ENCODE measurements around the gene OR6V1. TPM values are rescaled to one million over a fixed set of nuclear protein-coding genes. Genes with fewer than 3 reads are reported as not detected.

Gene OR6V1
- total RNA-seq, 1 experiment from 2014 or later: not detected

GRCh38 chr7:143047326-143047725, 4.8 kb upstream of the OR6V1 start:
- Mint-ChIP-seq H3K9me3 (ENCODE audit: low read depth, unreplicated experiment) (no peaks in the 10 kb centered on the region), H3K36me3 (ENCODE audit: insufficient read depth, unreplicated experiment) (no peaks in the 10 kb centered on the region), H3K4me1 (ENCODE audit: low read depth, unreplicated experiment) (peaks cover 10% of the 10 kb centered on the region), H3K4me3 (ENCODE audit: low read depth, unreplicated experiment) (no peak overlapping the region), H3K27ac (ENCODE audit: unreplicated experiment) (no peak overlapping the region), H3K27me3 (ENCODE audit: unreplicated experiment) (peaks cover 46% of the 10 kb centered on the region)
- no TSS peak for BruUV-seq (replicated peaks)
- CTCF ChIA-PET: no interaction called here
- intact Hi-C loops (cut with micrococcal nuclease; ENCODE audit: unreplicated experiment): no loop called here
- no peak for TF ChIP-seq CTCF (IDR thresholded peaks at IDR 0.05; ENCODE audit: unreplicated experiment)
- no peak for DNase-seq

GRCh38 chr7:143048827-143049226, 3.3 kb upstream of the OR6V1 start:
- no peak overlapping the region for H3K4me3 Mint-ChIP-seq (ENCODE audit: low read depth, unreplicated experiment)
- no peak overlapping the region for H3K27ac Mint-ChIP-seq (ENCODE audit: unreplicated experiment)
- BruUV-seq (replicated peaks): no TSS peak
- no peaks in the 10 kb centered on the region for H3K36me3 Mint-ChIP-seq (ENCODE audit: insufficient read depth, unreplicated experiment)
- TF ChIP-seq CTCF (IDR thresholded peaks at IDR 0.05; ENCODE audit: unreplicated experiment): no peak
- CTCF ChIA-PET: interaction anchor here (0.6 kb wide), 1 partner anchor 89 kb away, joined by 3 read pairs; no protein-coding TSS in a partner anchor
- H3K9me3 Mint-ChIP-seq (ENCODE audit: low read depth, unreplicated experiment): no peaks in the 10 kb centered on the region
- intact Hi-C loops (cut with micrococcal nuclease; ENCODE audit: unreplicated experiment): no loop called here
- peaks cover 48% of the 10 kb centered on the region for H3K27me3 Mint-ChIP-seq (ENCODE audit: unreplicated experiment)
- no peak for DNase-seq
- no peaks in the 10 kb centered on the region for H3K4me1 Mint-ChIP-seq (ENCODE audit: low read depth, unreplicated experiment)

GRCh38 chr7:143049362-143049761, 2.8 kb upstream of the OR6V1 start:
- no peaks in the 10 kb centered on the region for H3K9me3 Mint-ChIP-seq (ENCODE audit: low read depth, unreplicated experiment)
- no peak overlapping the region for H3K27ac Mint-ChIP-seq (ENCODE audit: unreplicated experiment)
- H3K36me3 Mint-ChIP-seq (ENCODE audit: insufficient read depth, unreplicated experiment): no peaks in the 10 kb centered on the region
- intact Hi-C loops (cut with micrococcal nuclease; ENCODE audit: unreplicated experiment): no loop called here
- no peak overlapping the region for H3K4me3 Mint-ChIP-seq (ENCODE audit: low read depth, unreplicated experiment)
- H3K4me1 Mint-ChIP-seq (ENCODE audit: low read depth, unreplicated experiment): no peaks in the 10 kb centered on the region
- BruUV-seq (replicated peaks): no TSS peak
- no peak for DNase-seq
- CTCF ChIA-PET: no interaction called here
- TF ChIP-seq CTCF (IDR thresholded peaks at IDR 0.05; ENCODE audit: unreplicated experiment): no peak
- peaks cover 48% of the 10 kb centered on the region for H3K27me3 Mint-ChIP-seq (ENCODE audit: unreplicated experiment)

GRCh38 chr7:143050931-143051330, 1.2 kb upstream of the OR6V1 start:
- Mint-ChIP-seq H3K9me3 (ENCODE audit: low read depth, unreplicated experiment) (no peaks in the 10 kb centered on the region), H3K27ac (ENCODE audit: unreplicated experiment) (no peak overlapping the region), H3K27me3 (ENCODE audit: unreplicated experiment) (peaks cover 45% of the 10 kb centered on the region), H3K36me3 (ENCODE audit: insufficient read depth, unreplicated experiment) (no peaks in the 10 kb centered on the region), H3K4me3 (ENCODE audit: low read depth, unreplicated experiment) (no peak overlapping the region), H3K4me1 (ENCODE audit: low read depth, unreplicated experiment) (no peaks in the 10 kb centered on the region)
- intact Hi-C loops (cut with micrococcal nuclease; ENCODE audit: unreplicated experiment): no loop called here
- TF ChIP-seq CTCF (IDR thresholded peaks at IDR 0.05; ENCODE audit: unreplicated experiment): no peak
- CTCF ChIA-PET: no interaction called here
- no TSS peak for BruUV-seq (replicated peaks)
- DNase-seq: no peak
